NCI-H69 (cell line): ENCODE results near the gene AOC2.
A peak's percentile ranks its signal among the peaks of the same experiment; 100 is the strongest.
"Not testable (repeated sequence)": the region's sequence is repeated elsewhere in the genome, so short reads cannot be mapped to it uniquely, and the experiment has no call there.

Experiments used
- DNase-seq: peaks from one replicate; lab custom pipeline; 2025; lab: John Stamatoyannopoulos, UW

AOC2 gene

DNA sequence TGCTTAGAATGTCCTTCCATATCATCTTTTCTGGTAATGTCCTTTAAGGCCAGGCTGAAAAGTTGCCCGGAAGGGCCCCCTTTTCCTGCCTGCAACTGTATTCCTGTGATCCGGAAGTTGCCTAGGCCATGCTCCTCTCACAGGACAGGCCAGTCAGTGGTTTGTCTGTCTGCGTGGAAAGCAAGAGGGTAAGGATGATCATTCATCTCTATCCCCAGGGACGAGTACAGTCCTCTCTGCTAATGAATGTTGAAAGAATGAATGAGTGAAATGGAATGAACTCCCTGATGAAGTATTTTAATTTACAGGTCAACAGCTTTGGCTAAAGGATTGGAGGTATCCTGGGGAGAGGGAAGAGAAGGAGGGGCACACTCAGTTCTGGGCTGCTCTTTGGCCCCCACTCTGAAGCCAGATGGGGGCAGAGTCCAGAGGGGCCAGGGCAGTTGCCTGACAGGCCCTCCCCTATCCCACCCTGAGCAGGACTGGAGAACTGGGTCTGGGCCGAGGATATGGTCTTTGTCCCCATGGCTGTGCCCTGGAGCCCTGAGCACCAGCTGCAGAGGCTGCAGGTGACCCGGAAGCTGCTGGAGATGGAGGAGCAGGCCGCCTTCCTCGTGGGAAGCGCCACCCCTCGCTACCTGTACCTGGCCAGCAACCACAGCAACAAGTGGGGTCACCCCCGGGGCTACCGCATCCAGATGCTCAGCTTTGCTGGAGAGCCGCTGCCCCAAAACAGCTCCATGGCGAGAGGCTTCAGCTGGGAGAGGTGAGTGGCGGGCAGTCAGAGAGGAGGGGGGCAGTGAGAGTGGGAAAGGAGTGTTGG lies 9.8 kb downstream of the AOC2 start:
- DNase-seq, result no peak

GRCh38 chr17:42855048-42855596 lies 10.7 kb downstream of the AOC2 start:
- DNase-seq, result no peak

GRCh38 chr17:42856093-42856492 lies 11.7 kb downstream of the AOC2 start:
- DNase-seq, result not testable (repeated sequence)

GRCh38 chr17:42856516-42856915 lies 12.1 kb downstream of the AOC2 start:
- DNase-seq, result not testable (repeated sequence)

DNA sequence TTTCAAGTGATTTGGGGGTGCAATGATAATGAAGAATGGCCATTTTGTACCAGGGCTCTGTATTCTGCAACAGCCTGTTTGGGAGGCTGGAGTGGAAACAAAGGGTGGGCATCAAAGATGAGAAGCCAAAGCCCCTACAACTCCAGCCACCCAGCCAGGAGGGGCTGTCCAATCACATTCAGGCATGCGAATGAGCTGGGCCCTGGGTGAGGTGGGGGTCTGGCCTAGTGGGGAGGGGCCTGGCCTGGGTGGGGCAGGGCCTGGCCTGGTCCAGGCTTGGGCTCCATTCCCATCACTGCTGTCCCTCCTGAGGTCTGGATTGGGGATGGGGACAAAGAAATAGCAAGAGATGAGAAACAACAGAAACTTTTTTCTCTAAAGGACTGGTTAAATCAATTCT lies 13.0 kb downstream of the AOC2 start:
- DNase-seq, result no peak

- DNase-seq, result no peak
Observed at GRCh38 chr17:42865638-42866094, 21.3 kb downstream of the AOC2 start.

DNA sequence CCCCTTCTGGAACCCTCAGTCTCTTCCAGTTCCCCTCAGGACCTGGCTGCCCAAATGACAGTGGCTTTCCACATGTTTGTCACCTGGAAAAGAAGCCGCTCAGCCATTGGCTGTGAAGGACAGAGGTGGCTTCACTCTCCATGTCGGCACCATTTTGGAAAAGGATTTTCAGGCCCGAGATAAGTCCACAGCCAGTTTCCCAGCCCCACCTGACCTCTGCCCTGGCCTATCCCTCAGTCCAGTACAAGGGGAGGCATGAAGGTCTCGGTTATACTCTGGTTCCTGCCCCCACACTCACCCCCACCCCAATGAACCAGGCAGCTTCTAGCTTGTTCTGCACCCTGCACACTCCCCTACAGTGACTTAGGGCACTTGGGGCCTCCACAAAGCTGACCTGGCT lies 21.8 kb downstream of the AOC2 start:
- DNase-seq, result no peak

DNA sequence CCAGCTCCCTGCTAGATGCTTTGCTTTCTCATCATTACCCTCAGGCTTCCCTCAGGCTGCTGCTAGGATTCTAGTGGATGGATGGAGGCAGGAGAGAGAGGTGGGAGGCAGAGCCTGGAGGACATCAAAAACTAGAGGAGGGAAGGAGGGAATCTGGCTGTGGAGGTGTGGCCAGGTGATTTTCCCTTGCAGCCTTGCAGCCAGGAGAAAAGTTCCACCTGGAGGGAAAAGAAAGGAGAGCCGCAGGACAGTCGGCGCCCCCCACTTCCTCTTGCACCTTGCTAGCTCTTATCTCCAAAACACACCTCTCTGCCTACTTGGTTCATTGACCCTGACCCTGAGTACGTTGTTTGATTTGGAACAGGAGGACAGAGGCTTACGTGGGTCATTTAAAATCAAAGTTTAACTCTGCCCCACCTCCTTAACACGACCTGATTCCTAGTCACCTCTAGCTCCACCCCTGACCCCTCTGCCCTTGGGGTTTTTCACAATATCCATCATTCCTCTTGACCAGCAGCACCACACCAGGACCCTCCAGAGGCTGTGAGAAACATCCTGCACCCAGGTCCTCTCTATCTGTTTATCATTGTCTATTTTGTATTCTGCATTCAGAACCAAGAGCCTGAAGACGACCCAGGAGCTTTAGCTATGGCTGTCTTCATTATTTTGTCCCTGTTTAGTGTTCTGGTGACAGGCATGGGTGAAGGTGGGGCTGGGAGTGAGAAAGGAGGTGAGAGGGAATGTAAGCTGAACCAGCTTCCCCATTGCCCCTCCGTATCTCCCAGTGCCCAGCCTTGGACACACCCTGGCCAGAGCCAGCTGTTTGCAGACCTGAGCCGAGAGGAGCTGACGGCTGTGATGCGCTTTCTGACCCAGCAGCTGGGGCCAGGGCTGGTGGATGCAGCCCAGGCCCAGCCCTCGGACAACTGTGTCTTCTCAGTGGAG lies 22.5 kb downstream of the AOC2 start:
- DNase-seq, result no peak

GRCh38 chr17:42867694-42868261 lies 23.4 kb downstream of the AOC2 start:
- not testable (repeated sequence) for DNase-seq

GRCh38 chr17:42868338-42868737 lies 24.0 kb downstream of the AOC2 start:
- DNase-seq, result no peak

GRCh38 chr17:42871647-42872046 lies 27.3 kb downstream of the AOC2 start:
- DNase-seq, result no peak

DNA sequence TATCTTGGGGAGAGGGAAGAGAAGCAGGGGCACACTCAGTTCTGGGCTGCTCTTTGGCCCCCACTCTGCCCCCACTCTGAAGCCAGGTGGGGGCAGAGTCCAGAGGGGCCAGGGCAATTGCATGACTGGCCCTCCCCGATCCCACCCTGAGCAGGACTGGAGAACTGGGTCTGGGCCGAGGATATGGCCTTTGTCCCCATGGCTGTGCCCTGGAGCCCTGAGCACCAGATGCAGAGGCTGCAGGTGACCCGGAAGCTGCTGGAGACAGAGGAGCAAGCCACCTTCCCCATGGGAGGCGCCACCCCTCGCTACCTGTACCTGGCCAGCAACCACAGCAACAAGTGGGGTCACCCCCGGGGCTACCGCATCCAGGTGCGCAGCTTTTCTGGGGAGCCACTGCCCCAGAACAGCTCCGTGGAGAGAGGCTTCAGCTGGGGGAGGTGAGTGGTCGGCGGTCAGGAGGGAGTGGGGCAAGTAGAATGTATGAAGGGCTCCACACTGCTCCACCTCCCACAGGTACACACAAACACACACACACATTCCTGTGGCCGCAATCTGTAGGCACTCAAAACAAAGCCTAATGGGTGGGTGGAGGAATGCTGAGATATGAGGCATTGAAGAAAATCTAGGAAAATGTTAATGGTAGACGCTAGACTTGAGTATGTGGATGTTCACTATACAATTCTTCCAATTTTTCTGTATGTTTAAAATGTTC lies 28.0 kb downstream of the AOC2 start:
- DNase-seq, result no peak

GRCh38 chr17:42873315-42873714 lies 28.9 kb downstream of the AOC2 start:
- DNase-seq, result no peak

GRCh38 chr17:42873932-42874695 lies 29.7 kb downstream of the AOC2 start:
- DNase-seq, result not testable (repeated sequence)

DNA sequence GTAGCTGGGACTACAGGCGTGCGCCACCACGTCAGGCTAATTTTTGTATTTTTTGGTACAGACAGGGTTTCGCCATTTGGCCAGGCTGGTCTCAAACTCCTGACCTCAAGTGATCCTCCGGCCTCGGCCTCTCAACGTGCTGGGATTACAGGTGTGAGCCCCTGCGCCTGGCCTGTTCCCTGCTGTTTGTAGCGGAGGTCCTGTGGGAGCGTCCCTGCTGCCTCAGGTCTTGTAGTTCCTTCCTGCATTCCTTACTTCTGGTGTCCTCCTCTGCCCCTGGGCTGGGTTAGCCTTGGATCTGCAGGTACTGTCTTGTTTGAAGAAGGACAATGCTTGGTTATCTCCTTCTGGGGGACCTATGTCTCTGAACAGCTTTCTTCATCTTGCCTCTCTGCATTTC lies 32.7 kb downstream of the AOC2 start:
- DNase-seq, result no peak

DNA sequence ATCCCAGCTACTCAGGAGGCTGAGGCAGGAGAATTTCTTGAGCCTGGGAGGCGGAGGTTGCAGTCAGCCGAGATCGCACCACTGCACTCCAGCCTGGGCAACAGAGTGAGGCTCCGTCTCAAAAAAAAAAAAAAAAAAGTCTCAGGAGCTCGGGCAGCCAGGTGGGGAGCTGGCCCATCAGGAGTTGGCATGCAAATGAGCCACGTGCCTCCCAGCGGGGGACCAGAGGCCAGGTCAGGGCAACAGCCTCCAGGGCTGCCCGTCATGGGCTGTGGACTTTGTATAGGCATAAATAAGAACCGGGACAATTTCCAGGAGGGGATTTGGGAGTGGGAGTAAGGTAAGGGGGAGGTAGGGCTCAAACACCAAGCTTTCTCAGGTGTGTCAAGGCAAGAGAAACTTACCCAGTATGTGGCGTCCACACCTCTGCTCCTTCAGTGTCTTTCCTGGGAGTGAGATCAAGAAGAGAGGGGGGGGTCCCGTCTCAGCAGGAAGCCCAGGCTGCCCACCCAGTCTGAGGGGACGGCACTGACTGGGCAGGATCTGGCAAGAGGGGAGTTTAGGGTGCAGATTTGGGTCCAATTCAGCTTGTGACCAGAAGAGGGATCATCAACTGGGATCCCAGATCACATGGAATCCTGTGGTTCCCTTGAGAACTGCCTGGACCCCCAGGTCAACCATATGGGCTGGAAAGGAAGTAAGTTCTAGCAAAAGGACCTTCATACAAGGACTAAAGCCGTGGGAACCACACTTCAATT lies 33.9 kb downstream of the AOC2 start:
- peak; percentile 83 for DNase-seq

DNA sequence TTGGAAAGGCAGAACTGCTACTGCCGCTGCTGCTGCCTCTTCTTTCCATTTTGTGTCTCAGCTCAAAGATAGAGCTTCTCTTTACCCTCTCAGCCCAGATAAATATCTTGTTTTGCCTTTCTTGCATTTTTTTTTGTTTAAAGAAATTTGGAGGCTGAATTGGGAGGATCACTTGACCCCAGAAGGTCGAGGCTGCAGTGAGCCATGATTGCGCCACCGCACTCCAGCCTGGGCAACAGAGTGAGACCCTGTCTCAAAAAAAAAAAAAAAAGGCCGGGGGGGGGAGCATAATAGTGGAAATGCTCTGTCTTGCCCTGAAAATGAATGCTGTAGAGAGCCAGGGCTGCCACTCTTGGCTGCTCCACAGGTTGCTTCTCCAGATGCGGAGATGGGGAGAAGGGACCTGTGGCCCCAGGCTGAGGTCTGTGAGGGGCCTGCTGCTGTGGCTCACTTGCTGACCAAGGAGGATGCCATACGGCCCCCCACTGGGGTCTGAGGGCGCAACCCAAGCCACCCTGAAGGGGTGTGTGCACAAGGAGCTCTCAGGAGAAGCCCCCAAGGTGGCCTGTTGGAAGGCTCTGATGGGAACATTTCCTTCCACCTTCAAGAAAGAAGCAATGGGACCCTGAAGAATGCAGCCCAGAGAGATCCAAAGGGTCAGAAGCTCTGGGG lies 34.7 kb downstream of the AOC2 start:
- no peak for DNase-seq

- no peak for DNase-seq
Observed at GRCh38 chr17:42879596-42879985, 35.2 kb downstream of the AOC2 start.

GRCh38 chr17:42880776-42881310 lies 36.5 kb downstream of the AOC2 start:
- no peak for DNase-seq
